M059J (cell line): Measurements from ENCODE around the gene DACH1. TPM values are rescaled to one million over a fixed set of nuclear protein-coding genes. Genes with fewer than 3 reads are reported as not detected.

ENCODE experiments used
- DNase-seq: peaks from one replicate; pipeline ENCODE4 v3.0.0-alpha.2; 2012; ENCODE audit warnings: low read depth
- total RNA-seq: library from RNA; depleted of rRNA; stranded (reverse); fragments of >200 nt; shearing (Covaris generic); gene quantifications from 2 replicates; pipeline ENCODE4 v1.2.3, GENCODE V29; 2014

The DACH1 gene
- total RNA-seq, 1 experiment from 2014 or later = not detected

DNA sequence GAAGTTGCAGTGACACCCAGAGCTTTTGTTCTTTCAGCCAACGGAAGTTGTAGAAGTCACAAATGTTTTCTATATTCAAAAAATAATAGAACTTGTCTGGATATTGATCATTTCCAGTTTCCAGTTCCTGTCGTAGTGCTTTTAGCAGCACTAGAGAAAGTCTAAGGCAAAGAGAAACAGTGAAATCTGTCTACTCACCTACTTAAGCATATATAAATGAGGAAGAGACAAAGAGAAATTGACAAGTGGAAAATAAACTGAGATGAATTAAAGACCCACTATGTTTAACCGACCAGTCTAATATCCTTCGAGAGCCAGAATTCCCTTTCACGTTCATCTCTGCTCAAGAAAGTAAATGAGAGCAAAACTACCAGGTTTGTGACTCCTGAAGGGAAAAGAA is 36.7 kb downstream of the DACH1 start:
- DNase-seq = no peak

- DNase-seq = no peak
These were observed 37.5 kb downstream of the DACH1 start for GRCh38 chr13:71829547-71829946.

GRCh38 chr13:71828564-71828963 is 38.4 kb downstream of the DACH1 start:
- DNase-seq = no peak

GRCh38 chr13:71828117-71828516 is 38.9 kb downstream of the DACH1 start:
- DNase-seq = no peak

GRCh38 chr13:71827241-71827640 is 39.8 kb downstream of the DACH1 start:
- DNase-seq = no peak

DNA sequence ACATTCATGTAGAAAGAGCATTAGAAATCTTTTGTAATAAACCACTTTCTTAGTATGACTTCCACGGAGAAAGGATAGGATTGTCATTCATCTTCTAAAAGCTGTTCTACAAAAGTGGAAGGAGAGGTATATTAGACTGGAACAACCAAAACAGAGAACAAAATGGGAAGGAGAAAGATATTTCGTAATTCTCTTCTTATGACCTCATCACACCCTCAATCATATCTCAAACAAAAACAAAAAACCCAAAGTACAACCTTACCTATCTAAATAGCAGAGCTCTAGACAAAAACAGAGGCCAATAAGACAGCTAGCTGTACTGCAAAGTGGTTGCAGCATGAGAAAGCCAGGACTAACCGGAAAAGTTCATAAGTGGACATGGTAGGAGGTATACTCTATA is 46.3 kb downstream of the DACH1 start:
- no peak for DNase-seq

DNA sequence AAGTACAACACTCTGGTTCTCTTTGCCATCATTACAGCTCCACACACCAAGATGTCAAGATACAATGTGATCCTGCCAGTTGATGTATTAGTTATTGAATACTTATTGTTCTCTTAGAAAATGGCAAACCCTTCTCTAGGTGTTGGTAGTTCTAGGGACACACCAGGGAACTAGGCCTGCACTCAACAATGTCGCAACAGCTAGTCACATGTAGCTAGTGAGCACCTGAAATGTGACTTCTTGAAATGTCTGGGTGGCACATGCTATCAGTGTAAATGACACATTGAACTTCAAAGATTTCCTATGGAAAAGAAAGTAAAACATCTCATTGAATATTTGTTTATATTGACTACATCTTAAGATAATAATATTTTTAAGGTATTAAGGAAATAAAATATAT is 49.7 kb downstream of the DACH1 start:
- no peak for DNase-seq

DNA sequence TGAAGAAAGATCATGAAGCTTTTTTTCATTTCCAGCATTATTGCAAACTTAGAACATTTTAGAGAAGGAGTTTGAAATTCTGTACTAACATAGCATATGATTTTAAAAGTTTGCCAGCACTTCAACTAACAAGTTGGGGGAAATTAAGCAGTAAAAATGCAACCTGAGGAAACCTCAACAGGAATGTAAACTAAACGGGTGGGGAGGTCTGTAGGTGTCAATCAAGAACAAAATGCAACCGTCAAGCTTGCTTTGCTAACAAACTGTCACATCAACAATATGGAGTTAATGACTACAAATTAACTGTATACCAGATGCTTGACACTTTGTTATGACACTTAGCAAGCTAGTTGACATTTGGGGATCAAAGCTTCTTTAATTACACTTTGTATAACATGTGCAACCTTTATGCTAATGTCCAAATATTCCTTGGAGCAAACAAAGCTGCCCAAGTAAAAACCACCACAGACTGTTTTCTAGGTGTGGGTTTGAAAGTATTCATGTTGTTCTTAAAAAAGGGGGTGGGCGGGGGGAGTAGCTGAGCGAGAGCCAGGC is 52.1 kb downstream of the DACH1 start:
- DNase-seq = no peak

DNA sequence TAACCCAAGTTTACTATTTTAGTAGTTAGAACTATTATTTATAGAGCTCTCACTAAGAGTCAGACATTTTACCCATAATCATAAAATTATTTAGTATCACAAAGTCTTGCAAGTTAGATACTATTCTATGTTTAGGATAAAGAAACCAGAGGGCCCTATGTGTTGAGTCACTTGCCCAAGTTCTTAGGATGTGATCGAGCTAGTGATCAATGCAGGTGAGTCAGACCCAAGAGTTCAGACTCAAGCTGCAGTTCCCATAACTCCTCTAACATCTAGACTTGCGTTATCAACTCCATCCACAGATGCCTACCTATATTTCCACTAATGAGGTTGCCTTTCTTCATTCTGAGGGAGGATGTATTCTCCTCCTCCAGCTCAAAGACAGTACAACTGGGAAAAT is 53.8 kb downstream of the DACH1 start:
- no peak for DNase-seq

DNA sequence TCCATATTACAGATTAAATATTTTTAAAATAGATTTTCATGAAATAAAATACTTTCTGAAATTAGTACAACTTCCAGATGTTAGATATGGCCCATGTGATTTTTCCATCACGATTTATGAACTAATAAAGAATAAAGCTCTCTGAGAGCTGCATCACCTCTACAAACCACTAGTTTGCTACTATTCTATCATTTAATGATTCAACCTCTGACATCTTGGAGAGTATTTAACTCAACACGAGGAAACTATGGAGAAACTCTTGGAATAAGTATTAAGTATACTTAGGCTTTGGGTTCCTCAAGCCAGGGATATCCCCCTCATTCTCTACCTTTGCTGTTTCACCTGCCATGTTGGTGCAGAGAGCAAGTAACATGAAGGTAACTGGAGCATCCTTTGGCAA is 55.7 kb downstream of the DACH1 start:
- DNase-seq = no peak

GRCh38 chr13:71808708-71809107 is 58.3 kb downstream of the DACH1 start:
- no peak for DNase-seq

DNA sequence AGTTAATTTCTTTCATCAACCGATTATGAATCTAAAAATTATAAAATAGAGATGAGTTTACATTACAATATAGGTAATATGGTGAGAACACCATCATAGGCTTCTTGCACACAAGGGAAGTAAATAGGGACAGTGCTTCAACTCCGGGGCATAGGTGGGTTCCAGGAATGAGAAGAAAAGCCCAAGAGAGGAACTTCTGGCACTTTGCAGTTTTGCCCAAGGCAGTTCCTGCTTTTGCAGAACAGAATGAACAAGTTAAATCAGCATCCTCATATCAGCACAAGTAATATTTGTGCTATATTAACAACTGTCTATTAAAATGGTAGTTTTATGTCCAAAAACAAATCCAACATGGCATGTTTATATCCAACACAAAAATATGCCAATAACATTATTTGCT is 60.1 kb downstream of the DACH1 start:
- DNase-seq = no peak

DNA sequence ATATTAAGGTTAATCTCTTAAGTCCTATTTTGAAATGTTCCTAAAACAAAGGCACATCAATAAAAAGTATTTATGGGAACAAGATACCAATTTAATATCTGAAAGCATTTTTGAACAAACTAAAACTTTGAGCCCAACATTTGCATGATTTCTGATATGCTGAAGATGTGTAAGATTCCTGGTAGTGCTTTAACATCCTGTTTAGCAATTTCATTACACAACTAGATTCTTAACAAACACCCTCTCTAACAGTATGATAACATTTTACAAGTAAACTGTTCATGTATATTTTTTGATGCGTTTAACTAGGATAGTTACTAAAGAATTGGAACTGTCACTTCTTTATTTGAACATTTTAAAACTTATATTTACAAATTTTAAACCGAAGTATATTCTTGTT is 63.9 kb downstream of the DACH1 start:
- no peak for DNase-seq

DNA sequence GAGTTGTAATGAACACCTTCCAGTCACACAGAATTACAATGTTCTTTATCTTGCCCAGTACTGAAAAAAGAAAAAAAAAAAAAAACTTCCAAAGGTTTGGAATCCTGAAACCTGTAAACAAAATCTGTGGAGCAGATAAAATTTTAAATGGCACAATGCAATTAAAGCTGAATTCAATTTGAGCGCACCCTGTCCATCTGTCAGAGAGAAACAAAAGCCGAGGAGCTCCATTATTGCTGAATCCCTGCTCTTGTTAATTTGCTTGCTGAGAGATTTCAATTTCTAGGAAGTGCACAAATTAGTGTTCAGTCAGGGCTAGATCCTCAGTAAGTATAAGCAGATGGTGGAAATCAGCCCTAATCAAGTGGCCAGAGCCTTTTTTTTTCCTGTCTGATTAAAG is 65.2 kb downstream of the DACH1 start:
- DNase-seq = no peak

GRCh38 chr13:71801165-71801760 is 65.7 kb downstream of the DACH1 start:
- DNase-seq = no peak

DNA sequence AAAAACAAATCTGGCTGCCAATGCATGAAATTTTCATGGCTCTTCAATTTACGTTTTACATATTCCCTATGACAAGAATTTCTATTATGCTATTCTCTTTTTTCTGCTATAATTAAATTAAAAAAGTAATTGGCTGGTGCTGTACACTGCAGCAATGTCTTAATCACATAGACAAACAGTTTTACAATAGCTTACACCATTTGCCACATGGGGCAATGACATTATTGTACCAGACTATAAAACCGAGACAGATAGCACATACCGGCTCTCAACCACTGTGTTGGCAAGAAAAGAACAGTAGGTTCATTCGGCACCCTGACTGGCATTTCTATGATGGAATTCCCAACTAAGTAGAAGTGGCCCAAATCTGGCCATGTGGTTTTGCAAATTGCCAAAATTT is 67.7 kb downstream of the DACH1 start:
- DNase-seq = no peak

DNA sequence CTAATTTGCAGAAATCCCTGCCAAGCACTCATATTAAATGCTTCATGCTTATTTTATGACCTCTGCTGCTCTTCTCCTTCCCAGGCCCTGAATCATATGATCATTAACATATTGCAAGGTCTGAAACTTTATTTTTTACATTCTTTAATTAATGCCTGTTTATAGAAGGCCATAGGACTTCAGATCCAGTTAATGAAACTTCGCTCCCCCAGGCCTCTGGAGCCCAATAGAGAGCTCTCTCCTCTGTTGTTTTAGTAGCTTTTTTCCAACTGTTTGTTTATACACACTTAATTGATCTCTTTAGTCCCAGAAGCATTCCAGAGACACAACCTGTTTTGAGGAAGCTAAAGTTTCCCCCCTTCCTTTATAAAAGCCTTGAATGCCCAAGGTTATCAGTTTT is 68.3 kb downstream of the DACH1 start:
- no peak for DNase-seq

GRCh38 chr13:71797517-71797916 is 69.5 kb downstream of the DACH1 start:
- no peak for DNase-seq

GRCh38 chr13:71789693-71790329 is 77.2 kb downstream of the DACH1 start:
- DNase-seq = no peak

DNA sequence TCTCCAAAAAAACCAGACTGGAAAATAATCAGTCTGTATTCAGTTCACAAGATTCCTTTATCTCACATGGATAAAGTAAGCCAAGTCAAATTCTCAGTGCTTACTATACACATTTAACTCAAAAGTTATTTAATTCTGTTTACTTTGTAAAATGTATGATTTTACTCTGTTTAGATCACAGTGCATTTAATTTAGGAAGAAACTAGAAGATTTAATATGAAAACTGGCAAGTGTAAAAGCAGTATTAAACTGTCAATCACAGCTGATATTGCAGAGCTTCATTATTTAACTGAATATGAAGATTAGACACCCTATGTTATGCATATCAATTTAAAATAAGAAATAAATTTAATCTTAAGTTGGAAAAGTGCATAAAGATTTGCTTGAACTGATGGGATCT is 78.0 kb downstream of the DACH1 start:
- no peak for DNase-seq

DNA sequence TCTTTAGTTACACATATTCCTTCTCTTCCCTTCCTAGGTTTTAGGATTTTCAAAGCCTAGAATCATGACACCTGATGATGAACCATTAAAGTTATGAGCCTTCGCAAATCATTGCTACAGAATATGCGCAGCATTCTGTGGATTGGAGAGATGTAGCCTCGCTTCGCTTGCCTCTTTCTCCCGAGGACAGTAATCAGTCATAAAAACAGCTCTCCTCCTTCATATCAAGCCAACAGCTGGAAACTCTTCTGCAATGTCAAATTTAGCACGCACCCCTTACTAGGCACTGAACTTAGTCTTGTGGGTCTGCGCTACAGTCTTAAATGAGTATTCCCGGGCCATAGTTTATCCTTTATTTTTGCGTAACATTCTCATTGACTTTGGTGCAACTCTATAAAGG is 79.6 kb downstream of the DACH1 start:
- no peak for DNase-seq

DNA sequence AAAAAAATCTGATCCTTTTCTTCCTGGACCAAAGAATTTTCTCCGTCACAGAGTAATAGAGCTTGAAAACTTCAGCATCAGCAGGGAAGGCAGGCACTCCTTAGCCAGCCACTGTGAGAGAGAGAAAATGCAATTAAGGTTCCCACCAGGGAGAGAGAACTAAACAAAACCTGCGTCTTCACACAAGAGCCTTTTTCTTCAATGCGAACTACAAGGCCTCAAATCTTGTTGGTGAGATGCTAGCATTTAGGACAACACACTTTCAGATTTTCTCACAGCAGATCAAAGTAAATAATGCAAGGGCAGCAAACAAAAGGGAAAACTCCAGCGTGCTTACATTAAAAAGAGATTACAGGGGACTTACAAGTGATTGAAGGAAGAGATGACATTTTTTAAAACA is 80.1 kb downstream of the DACH1 start:
- no peak for DNase-seq

GRCh38 chr13:71785361-71785760 is 81.6 kb downstream of the DACH1 start:
- no peak for DNase-seq

DNA sequence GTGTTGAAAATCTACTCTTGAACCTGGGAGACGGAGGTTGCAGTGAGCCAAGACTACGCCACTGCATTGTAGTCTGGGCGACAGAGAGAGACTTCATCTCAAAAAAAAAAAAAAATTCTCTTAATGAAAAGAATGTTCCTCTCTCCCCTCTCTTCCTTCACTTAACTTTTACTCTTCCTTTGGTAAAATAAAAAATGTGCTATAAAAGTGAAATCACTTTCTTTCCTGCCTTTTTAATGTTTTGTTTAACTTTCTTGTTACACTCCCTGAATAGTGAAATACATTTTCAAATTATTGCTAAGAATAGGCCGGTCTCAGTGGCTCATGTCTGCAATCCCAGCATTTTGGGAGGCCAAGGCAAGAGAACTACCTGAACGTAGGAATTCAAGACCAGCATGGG is 86.5 kb downstream of the DACH1 start:
- DNase-seq = no peak
